ENCODE data around the gene LY6G6D. TPM values are rescaled to one million over a fixed set of nuclear protein-coding genes. Genes with fewer than 3 reads are reported as not detected.
A peak's percentile ranks its signal among the peaks of the same experiment; 100 is the strongest.

LY6G6D gene
- total and polyA plus RNA-seq, 2 of the 13 experiments (the other 11 are each of a cell fraction or from before 2014, with no cell fraction given): not detected

DNA sequence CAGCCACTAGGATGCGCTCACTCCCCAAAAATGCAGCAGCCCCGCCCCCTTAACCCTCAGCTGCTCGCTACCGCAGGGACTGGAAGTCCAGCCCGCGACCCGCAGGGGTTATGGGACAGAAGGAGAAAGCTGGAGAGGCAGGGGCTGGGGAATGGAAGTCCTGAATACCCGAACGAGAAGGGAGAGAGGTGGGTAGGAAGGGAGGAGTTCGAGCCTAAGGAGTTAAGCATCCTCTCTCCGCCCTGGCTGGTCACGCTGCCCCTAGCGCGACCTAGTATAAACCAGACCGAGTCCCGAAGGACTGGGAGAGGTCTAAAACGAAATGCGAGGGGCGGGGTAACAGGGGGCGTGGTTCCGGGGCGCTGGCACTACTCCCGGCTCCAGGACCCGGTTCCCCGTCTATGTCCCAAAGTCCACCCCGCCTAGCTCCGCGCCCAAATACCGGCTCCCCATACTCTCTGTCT, 14.4 kb downstream of the LY6G6D start (continued):
- TF ChIP-seq, protein P1, sequence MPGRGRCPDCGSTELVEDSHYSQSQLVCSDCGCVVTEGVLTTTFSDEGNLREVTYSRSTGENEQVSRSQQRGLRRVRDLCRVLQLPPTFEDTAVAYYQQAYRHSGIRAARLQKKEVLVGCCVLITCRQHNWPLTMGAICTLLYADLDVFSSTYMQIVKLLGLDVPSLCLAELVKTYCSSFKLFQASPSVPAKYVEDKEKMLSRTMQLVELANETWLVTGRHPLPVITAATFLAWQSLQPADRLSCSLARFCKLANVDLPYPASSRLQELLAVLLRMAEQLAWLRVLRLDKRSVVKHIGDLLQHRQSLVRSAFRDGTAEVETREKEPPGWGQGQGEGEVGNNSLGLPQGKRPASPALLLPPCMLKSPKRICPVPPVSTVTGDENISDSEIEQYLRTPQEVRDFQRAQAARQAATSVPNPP (CRISPR knock-in tag; IDR thresholded peaks at IDR 0.05): no peak
- TF ChIP-seq SKI (IDR thresholded peaks at IDR 0.05; ENCODE audit: partially characterized antibody) (no peak), MXD1 (CRISPR knock-in tag; IDR thresholded peaks at IDR 0.05) (0 out of 2 replicates have a peak, but pooled peaks have one; percentile 49), ZNF788 (CRISPR knock-in tag; IDR thresholded peaks at IDR 0.05; ENCODE audit: borderline replicate concordance) (no peak; the same call in 1 of the 2 replicates), GABPA (IDR thresholded peaks at IDR 0.05; ENCODE audit: low read depth, low read length) (no peak), GABPA (CRISPR knock-in tag; IDR thresholded peaks at IDR 0.05; ENCODE audit: low read depth) (no peak), IKZF5 (CRISPR knock-in tag; IDR thresholded peaks at IDR 0.05) (peak; percentile 55), ARHGAP35 (CRISPR knock-in tag; IDR thresholded peaks at IDR 0.05; ENCODE audit: borderline replicate concordance) (no peak; the same call in 1 of the 2 replicates), TEF (CRISPR knock-in tag; IDR thresholded peaks at IDR 0.05) (no peak), ZNF678 (CRISPR knock-in tag; IDR thresholded peaks at IDR 0.05) (no peak), ZSCAN22 (CRISPR knock-in tag; IDR thresholded peaks at IDR 0.05) (no peak), SNRNP70 (IDR thresholded peaks at IDR 0.05; ENCODE audit: low read depth, low read length) (no peak), ZNF574 (CRISPR knock-in tag; IDR thresholded peaks at IDR 0.05) (no peak; the same call in 1 of the 2 replicates), THAP11 (CRISPR knock-in tag; IDR thresholded peaks at IDR 0.05) (no peak), PCBP2 (optimal IDR thresholded peaks at IDR 0.05; ENCODE audit: low read depth, low read length, poor library complexity, severe bottlenecking) (peak; percentile 19)
- TF ChIP-seq, protein P2, sequence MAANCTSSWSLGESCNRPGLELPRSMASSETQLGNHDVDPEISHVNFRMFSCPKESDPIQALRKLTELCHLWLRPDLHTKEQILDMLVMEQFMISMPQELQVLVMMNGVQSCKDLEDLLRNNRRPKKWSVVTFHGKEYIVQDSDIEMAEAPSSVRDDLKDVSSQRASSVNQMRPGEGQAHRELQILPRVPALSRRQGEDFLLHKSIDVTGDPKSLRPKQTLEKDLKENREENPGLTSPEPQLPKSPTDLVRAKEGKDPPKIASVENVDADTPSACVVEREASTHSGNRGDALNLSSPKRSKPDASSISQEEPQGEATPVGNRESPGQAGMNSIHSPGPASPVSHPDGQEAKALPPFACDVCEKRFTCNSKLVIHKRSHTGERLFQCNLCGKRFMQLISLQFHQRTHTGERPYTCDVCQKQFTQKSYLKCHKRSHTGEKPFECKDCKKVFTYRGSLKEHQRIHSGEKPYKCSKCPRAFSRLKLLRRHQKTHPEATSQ (CRISPR knock-in tag; IDR thresholded peaks at IDR 0.05; ENCODE audit: borderline replicate concordance): no peak
- TF ChIP-seq, protein P3, sequence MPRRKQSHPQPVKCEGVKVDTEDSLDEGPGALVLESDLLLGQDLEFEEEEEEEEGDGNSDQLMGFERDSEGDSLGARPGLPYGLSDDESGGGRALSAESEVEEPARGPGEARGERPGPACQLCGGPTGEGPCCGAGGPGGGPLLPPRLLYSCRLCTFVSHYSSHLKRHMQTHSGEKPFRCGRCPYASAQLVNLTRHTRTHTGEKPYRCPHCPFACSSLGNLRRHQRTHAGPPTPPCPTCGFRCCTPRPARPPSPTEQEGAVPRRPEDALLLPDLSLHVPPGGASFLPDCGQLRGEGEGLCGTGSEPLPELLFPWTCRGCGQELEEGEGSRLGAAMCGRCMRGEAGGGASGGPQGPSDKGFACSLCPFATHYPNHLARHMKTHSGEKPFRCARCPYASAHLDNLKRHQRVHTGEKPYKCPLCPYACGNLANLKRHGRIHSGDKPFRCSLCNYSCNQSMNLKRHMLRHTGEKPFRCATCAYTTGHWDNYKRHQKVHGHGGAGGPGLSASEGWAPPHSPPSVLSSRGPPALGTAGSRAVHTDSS (CRISPR knock-in tag; conservative IDR thresholded peaks at IDR 0.05): no peak
- TF ChIP-seq, protein P4, sequence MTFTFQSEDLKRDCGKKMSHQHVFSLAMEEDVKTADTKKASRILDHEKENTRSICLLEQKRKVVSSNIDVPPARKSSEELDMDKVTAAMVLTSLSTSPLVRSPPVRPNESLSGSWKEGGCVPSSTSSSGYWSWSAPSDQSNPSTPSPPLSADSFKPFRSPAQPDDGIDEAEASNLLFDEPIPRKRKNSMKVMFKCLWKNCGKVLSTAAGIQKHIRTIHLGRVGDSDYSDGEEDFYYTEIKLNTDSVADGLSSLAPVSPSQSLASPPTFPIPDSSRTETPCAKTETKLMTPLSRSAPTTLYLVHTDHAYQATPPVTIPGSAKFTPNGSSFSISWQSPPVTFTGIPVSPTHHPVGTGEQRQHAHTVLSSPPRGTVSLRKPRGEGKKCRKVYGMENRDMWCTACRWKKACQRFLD (CRISPR knock-in tag; IDR thresholded peaks at IDR 0.05; ENCODE audit: borderline replicate concordance): no peak

Data from HepG2 (cell line).